ENCODE measurements around the gene LILRB4. TPM values are rescaled to one million over a fixed set of nuclear protein-coding genes. Genes with fewer than 3 reads are reported as not detected.

The LILRB4 gene
- total and polyA plus RNA-seq, 9 of the 15 experiments (the other 6 are each of a cell fraction or from before 2014, with no cell fraction given) = not detected

DNA sequence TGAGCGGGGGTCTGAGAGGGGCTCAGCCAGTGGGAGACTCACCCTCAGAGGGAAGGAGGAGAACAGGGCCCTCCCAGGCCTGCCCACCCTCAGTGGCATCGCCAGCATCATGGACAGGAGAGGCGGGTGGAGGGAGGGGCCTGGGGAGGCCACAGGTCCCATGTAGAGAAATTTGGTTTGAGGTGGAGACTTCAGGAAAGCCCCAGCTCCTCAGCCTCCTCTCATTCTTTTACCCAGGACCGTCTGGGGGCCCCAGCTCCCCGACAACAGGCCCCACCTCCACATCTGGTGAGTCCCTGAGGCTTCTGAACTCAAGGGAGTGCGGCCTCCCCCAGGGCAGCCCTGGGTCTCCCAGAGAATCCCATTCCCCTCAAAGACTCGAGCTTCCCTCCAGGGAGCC lies 29.4 kb upstream of the LILRB4 start:
- Histone ChIP-seq H3K79me2 (ENCODE audit: control insufficient read depth, insufficient read depth, low read length) (no peaks in the 10 kb centered on the region), H3K9me1 (ENCODE audit: control insufficient read depth, insufficient read depth, low read length) (no peaks in the 10 kb centered on the region), H3K9ac (ENCODE audit: insufficient read depth in 1 of 2, low read depth in 2 of 2, low read length in 2 of 2) (no peak overlapping the region), H3K4me2 (ENCODE audit: insufficient read depth, low read length) (no peak overlapping the region), H3K4me1 (replicated peaks in 1 of 2; ENCODE audit: control insufficient read depth in 2 of 2, insufficient read depth in 2 of 2, low read length in 2 of 2) (no peaks in the 10 kb centered on the region), H3K9me3 (replicated peaks; ENCODE audit: control insufficient read depth, insufficient read depth, low read depth, low read length) (no peaks in the 10 kb centered on the region), H3K36me3 (ENCODE audit: control insufficient read depth, insufficient read depth, low read length) (no peaks in the 10 kb centered on the region), H3K4me3 (no peak overlapping the region), H2AFZ (ENCODE audit: low read depth, low read length) (no peak overlapping the region), H4K20me1 (replicated peaks; ENCODE audit: control insufficient read depth, insufficient read depth, low read length) (no peaks in the 10 kb centered on the region), H3K27ac (ENCODE audit: extremely low read depth, low read depth, low read length) (no peak overlapping the region), H3K27me3 (ENCODE audit: control insufficient read depth in 2 of 2, insufficient read depth in 2 of 2, low read length in 2 of 2) (peaks cover 3 to 38% of the 10 kb centered on the region in 2 experiments; a peak in 3 of 5 replicates)
- POLR2A ChIA-PET = no interaction called here
- 1% methylated on average over 7 of the region's 7 CpGs for WGBS (ENCODE audit: insufficient coverage, low coverage, missing lambda C conversion rate)
- TF ChIP-seq FOXP1 (CRISPR knock-in tag; IDR thresholded peaks at IDR 0.05) (no peak), FOSL1 (tag; conservative IDR thresholded peaks at IDR 0.05) (no peak), CHD2 (IDR thresholded peaks at IDR 0.05; ENCODE audit: low read depth, low read length) (no peak), SMARCE1 (IDR thresholded peaks at IDR 0.05) (no peak), GMEB1 (CRISPR knock-in tag; IDR thresholded peaks at IDR 0.05) (no peak), GTF2E2 (tag; IDR thresholded peaks at IDR 0.05) (no peak), PML (IDR thresholded peaks at IDR 0.05; ENCODE audit: low read length) (no peak), ZBTB7A (IDR thresholded peaks at IDR 0.05; ENCODE audit: borderline replicate concordance, control insufficient read depth, low read depth, low read length) (no peak), SIN3B (IDR thresholded peaks at IDR 0.05; ENCODE audit: low read depth) (no peak), AFF1 (IDR thresholded peaks at IDR 0.05; ENCODE audit: low read depth in 1 of 2, partially characterized antibody in 2 of 2) (no peak), CTCF (IDR thresholded peaks at IDR 0.05 in 2 of 3, conservative IDR thresholded peaks at IDR 0.05 in 1 of 3; ENCODE audit: insufficient read depth in 2 of 3, low read depth in 1 of 3, low read length in 3 of 3) (no peak)
- TF ChIP-seq, protein P1, sequence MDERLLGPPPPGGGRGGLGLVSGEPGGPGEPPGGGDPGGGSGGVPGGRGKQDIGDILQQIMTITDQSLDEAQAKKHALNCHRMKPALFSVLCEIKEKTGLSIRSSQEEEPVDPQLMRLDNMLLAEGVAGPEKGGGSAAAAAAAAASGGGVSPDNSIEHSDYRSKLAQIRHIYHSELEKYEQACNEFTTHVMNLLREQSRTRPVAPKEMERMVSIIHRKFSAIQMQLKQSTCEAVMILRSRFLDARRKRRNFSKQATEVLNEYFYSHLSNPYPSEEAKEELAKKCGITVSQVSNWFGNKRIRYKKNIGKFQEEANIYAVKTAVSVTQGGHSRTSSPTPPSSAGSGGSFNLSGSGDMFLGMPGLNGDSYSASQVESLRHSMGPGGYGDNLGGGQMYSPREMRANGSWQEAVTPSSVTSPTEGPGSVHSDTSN (CRISPR knock-in tag; IDR thresholded peaks at IDR 0.05; ENCODE audit: low read depth) = no peak
- TF ChIP-seq, protein P1 (tag; conservative IDR thresholded peaks at IDR 0.05; ENCODE audit: low read depth) = no peak
- no TSS peak for BruUV-seq (replicated peaks)
- ATAC-seq (no peak), FAIRE-seq (no peak), DNase-seq (ENCODE audit: extremely low read depth in 1 of 4, low spot score in 3 of 4) (no peak)
- in situ Hi-C loops (cut with MboI) (loop anchor here (5.0 kb wide), 1 partner anchor 351 kb away; the partner anchor contains the start of gene LILRB2), intact Hi-C loops (cut with micrococcal nuclease) (no loop called here)
- CTCF ChIA-PET (ENCODE audit: low intra/inter-chr PET ratio) = no interaction called here

Measured in K562 (cell line).